H9 (cell line): ENCODE data around the gene SEC22C. TPM values are rescaled to one million over a fixed set of nuclear protein-coding genes. Genes with fewer than 3 reads are reported as not detected.
A peak's percentile ranks its signal among the peaks of the same experiment; 100 is the strongest.

Experiments used
- DNase-seq: peaks from one replicate; pipeline ENCODE4 v3.0.0-alpha.2; 2017
- H2AFZ ChIP-seq: one replicate; pipeline ENCODE4 v1.6.1; 2013; ENCODE audit warnings: mild to moderate bottlenecking, low read length, control low read depth, moderate library complexity
- H2AK5ac ChIP-seq: 2 replicates; pipeline ENCODE4 v1.6.1; 2013; ENCODE audit warnings: low read length, control low read depth, mixed read lengths; ENCODE audit not compliant: insufficient read length
- H2BK120ac ChIP-seq: one replicate; pipeline ENCODE4 v1.6.1; 2013; ENCODE audit warnings: low read depth, mild to moderate bottlenecking, low read length, control low read depth, inconsistent platforms; ENCODE audit not compliant: poor library complexity, severe bottlenecking
- H2BK12ac ChIP-seq: 2 replicates; pipeline ENCODE4 v1.6.1; 2013; ENCODE audit warnings: low read length, control low read depth, mixed read lengths, low read depth; ENCODE audit not compliant: insufficient read length
- H2BK15ac ChIP-seq: 2 replicates; pipeline ENCODE4 v1.6.1; 2013; ENCODE audit warnings: low read depth, low read length, control low read depth
- H2BK20ac ChIP-seq: one replicate; pipeline ENCODE4 v1.6.1; 2013; ENCODE audit warnings: low read depth, mild to moderate bottlenecking, low read length, control low read depth, inconsistent platforms; ENCODE audit not compliant: poor library complexity, severe bottlenecking
- H2BK5ac ChIP-seq: 2 replicates; pipeline ENCODE4 v1.6.1; 2013; ENCODE audit warnings: low read length, control low read depth, mixed read lengths; ENCODE audit not compliant: insufficient read length
- H3K14ac ChIP-seq: 2 replicates; pipeline ENCODE4 v1.6.1; 2013; ENCODE audit warnings: low read length, control low read depth; ENCODE audit not compliant: insufficient read depth
- H3K18ac ChIP-seq: 2 replicates; pipeline ENCODE4 v1.6.1; 2013; ENCODE audit warnings: low read depth, mild to moderate bottlenecking, mixed read lengths, low read length, control low read depth; ENCODE audit not compliant: insufficient read length
- H3K23ac ChIP-seq: 2 replicates; pipeline ENCODE4 v1.6.1; 2013; ENCODE audit warnings: low read length, control low read depth, mixed read lengths, low read depth; ENCODE audit not compliant: insufficient read length
- H3K23me2 ChIP-seq: 2 replicates; pipeline ENCODE4 v1.6.1; 2013; ENCODE audit warnings: low read depth, mild to moderate bottlenecking, mixed read lengths, low read length, control low read depth; ENCODE audit not compliant: insufficient read length, poor library complexity, severe bottlenecking
- H3K27ac ChIP-seq: 2 replicates; pipeline ENCODE4 v1.5.1; 2013; ENCODE audit warnings: low read length, control low read depth, mixed read lengths, low read depth; ENCODE audit not compliant: insufficient read length
- H3K27me3 ChIP-seq: 2 replicates; pipeline ENCODE4 v1.6.1; 2013; ENCODE audit warnings: low read length, control low read depth, inconsistent platforms; ENCODE audit not compliant: insufficient read depth
- H3K4ac ChIP-seq: 2 replicates; pipeline ENCODE4 v1.6.1; 2013; ENCODE audit warnings: low read depth, mild to moderate bottlenecking, control low read depth, inconsistent platforms, low read length, moderate library complexity
- H3K4me1 ChIP-seq: 2 replicates; pipeline ENCODE4 v1.6.1; 2013; ENCODE audit warnings: low read length, control low read depth, inconsistent platforms; ENCODE audit not compliant: insufficient read depth
- H3K4me2 ChIP-seq: 2 replicates; pipeline ENCODE4 v1.6.1; 2013; ENCODE audit warnings: low read length, control low read depth, mixed read lengths; ENCODE audit not compliant: insufficient read length, insufficient read depth
- H3K56ac ChIP-seq: 2 replicates; pipeline ENCODE4 v1.6.1; 2013; ENCODE audit warnings: low read depth, mild to moderate bottlenecking, mixed read lengths, low read length, control low read depth; ENCODE audit not compliant: insufficient read length
- H3K79me1 ChIP-seq: 2 replicates; pipeline ENCODE4 v1.6.1; 2013; ENCODE audit warnings: low read depth, mild to moderate bottlenecking, moderate library complexity, low read length, control low read depth, inconsistent platforms; ENCODE audit not compliant: insufficient read depth, poor library complexity, severe bottlenecking
- H3K79me2 ChIP-seq: 2 replicates; pipeline ENCODE4 v1.6.1; 2013; ENCODE audit warnings: low read length, control low read depth, inconsistent platforms; ENCODE audit not compliant: insufficient read depth
- H3K9ac ChIP-seq: 2 replicates; pipeline ENCODE4 v1.6.1; 2013; ENCODE audit warnings: low read length, control low read depth, mixed read lengths; ENCODE audit not compliant: insufficient read length; ENCODE audit errors: extremely low read depth
- H3K9me3 ChIP-seq: one replicate; pipeline ENCODE4 v1.6.1; 2013; ENCODE audit warnings: low read depth, low read length, inconsistent platforms; ENCODE audit not compliant: control insufficient read depth
- H3T11ph ChIP-seq: one replicate; pipeline ENCODE4 v1.6.1; 2013; ENCODE audit warnings: mild to moderate bottlenecking, low read length, control low read depth, inconsistent platforms
- H4K20me1 ChIP-seq: one replicate; pipeline ENCODE4 v1.6.1; 2013; ENCODE audit not compliant: control insufficient read depth, insufficient read length, insufficient read depth
- H4K5ac ChIP-seq: 2 replicates; pipeline ENCODE4 v1.6.1; 2013; ENCODE audit warnings: low read depth, mild to moderate bottlenecking, mixed read lengths, low read length, control low read depth; ENCODE audit not compliant: insufficient read length
- H4K8ac ChIP-seq: replicated peaks from 2 replicates; pipeline ENCODE4 v1.6.1; 2013; ENCODE audit warnings: low read length, control low read depth, mixed read lengths, low read depth; ENCODE audit not compliant: insufficient read length
- H4K91ac ChIP-seq: 2 replicates; pipeline ENCODE4 v1.6.1; 2013; ENCODE audit warnings: low read depth, mild to moderate bottlenecking, moderate library complexity, mixed read lengths, low read length, control low read depth; ENCODE audit not compliant: insufficient read length
- H3K27ac Mint-ChIP-seq, 3 experiments: 2 replicates in 2 of 3; 3 replicates in 1 of 3; pipeline ENCODE4 v1.8.0; 2020 to 2021; ENCODE audit warnings: mixed read lengths in 3 of 3, mild to moderate bottlenecking in 1 of 3, moderate library complexity in 1 of 3
- H3K27me3 Mint-ChIP-seq: 2 replicates; pipeline ENCODE4 v1.8.0; 2021; ENCODE audit warnings: low read depth, mild to moderate bottlenecking, moderate library complexity, mixed read lengths
- H3K36me3 Mint-ChIP-seq, 3 experiments: 2 replicates in 2 of 3; 3 replicates in 1 of 3; pipeline ENCODE4 v1.8.0; 2020 to 2021; ENCODE audit warnings: low read depth in 3 of 3, mixed read lengths in 3 of 3; ENCODE audit not compliant: insufficient read depth in 1 of 3
- H3K4me1 Mint-ChIP-seq, 2 experiments: 2 replicates each; pipeline ENCODE4 v1.8.0; 2020; ENCODE audit warnings: mixed read lengths in 2 of 2
- H3K4me3 Mint-ChIP-seq, 2 experiments: 2 replicates in 1 of 2; 3 replicates in 1 of 2; pipeline ENCODE4 v1.8.0; 2020 to 2021; ENCODE audit warnings: mild to moderate bottlenecking in 2 of 2, mixed read lengths in 2 of 2, moderate library complexity in 1 of 2
- H3K9me3 Mint-ChIP-seq, 2 experiments: 2 replicates in 1 of 2; 3 replicates in 1 of 2; pipeline ENCODE4 v1.8.0; 2020; ENCODE audit warnings: mild to moderate bottlenecking in 2 of 2, mixed read lengths in 2 of 2, moderate library complexity in 1 of 2
- WGBS: extraction: QIAGEN DNeasy Blood & Tissue Kit; methylation state at CpG from one replicate; pipeline ENCODE4 v1.1.7; 2013; ENCODE audit warnings: missing lambda C conversion rate, low lambda C conversion rate, mixed read lengths; ENCODE audit not compliant: insufficient read length; ENCODE audit errors: extremely low coverage; 5-methylcytosine and 5-hydroxymethylcytosine counted together
- total RNA-seq: library from RNA; stranded (reverse); gene quantifications from 2 replicates; pipeline ENCODE4 v1.2.1, GENCODE V29; 2021
- TF ChIP-seq, protein P1 (sequence below): fragments of 200-600 bp; sonication (generic); conservative IDR thresholded peaks from 3 replicates; pipeline ENCODE4 v1.8.0; 2021; ENCODE audit warnings: antibody characterized with exemption, mild to moderate bottlenecking

SEC22C gene
- total RNA-seq, 1 experiment from 2014 or later = 28.2 TPM

DNA sequence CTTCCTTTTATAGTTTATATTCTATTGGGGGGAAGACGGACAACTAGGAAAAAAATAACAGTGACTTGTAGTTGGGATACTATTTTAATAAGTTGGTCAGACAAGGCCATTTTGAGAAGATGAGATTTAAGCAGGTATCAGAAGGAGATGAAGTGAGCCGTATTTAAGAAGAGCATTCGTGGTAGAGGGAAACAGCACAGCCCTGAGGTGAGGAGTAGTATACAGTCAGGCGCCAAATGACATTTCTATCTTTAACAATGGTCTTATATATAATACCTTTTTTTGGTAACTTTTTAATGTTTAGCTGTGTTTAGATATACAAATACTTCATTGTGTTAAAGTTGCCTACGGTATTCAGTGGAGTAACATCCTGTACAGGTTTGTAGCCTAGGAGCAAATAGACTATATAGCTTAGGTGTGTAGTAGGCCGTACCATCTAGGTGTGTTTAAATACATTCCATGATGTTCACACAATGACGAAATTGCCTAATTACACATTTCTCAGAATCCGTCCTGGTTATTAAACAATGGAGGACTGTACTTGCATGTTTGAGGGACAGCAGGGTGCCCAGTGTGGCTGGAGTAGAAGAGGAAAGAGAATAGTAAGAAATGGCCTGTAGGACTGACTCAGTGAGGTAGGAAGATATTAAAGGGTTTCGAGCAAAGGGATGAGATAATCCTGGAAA lies 20.3 kb upstream of the SEC22C start:
- peaks cover 38% of the 10 kb centered on the region; the same call in 1 of the 2 replicates for H3K79me2 ChIP-seq
- no peaks in the 10 kb centered on the region for H3K9me3 ChIP-seq
- peak overlapping the region; percentile 83 to 91 for H3K4me3 Mint-ChIP-seq
- no peak overlapping the region for H3K18ac ChIP-seq
- H3K36me3 Mint-ChIP-seq = peaks cover 10 to 27% (median 26%) of the 10 kb centered on the region in 3 experiments
- peaks cover 31 to 32% of the 10 kb centered on the region in 2 experiments for H3K4me1 Mint-ChIP-seq
- H3K27me3 Mint-ChIP-seq = no peaks in the 10 kb centered on the region
- no peaks in the 10 kb centered on the region for H3K4me1 ChIP-seq
- no peak overlapping the region for H2AK5ac ChIP-seq
- no peaks in the 10 kb centered on the region for H4K20me1 ChIP-seq
- no peak overlapping the region for H2AFZ ChIP-seq
- no peaks in the 10 kb centered on the region; a peak in 1 of 5 replicates for H3K9me3 Mint-ChIP-seq
- H3T11ph ChIP-seq = no peak overlapping the region
- H3K4ac ChIP-seq = no peak overlapping the region
- no peak for DNase-seq
- H3K27me3 ChIP-seq = no peaks in the 10 kb centered on the region
- no peak overlapping the region for H2BK5ac ChIP-seq
- TF ChIP-seq, protein P1, sequence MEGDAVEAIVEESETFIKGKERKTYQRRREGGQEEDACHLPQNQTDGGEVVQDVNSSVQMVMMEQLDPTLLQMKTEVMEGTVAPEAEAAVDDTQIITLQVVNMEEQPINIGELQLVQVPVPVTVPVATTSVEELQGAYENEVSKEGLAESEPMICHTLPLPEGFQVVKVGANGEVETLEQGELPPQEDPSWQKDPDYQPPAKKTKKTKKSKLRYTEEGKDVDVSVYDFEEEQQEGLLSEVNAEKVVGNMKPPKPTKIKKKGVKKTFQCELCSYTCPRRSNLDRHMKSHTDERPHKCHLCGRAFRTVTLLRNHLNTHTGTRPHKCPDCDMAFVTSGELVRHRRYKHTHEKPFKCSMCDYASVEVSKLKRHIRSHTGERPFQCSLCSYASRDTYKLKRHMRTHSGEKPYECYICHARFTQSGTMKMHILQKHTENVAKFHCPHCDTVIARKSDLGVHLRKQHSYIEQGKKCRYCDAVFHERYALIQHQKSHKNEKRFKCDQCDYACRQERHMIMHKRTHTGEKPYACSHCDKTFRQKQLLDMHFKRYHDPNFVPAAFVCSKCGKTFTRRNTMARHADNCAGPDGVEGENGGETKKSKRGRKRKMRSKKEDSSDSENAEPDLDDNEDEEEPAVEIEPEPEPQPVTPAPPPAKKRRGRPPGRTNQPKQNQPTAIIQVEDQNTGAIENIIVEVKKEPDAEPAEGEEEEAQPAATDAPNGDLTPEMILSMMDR = peak; percentile 44; the same call in 2 of the 3 replicates
- no peak overlapping the region for H3K27ac ChIP-seq
- H3K9ac ChIP-seq = peak overlapping the region; percentile 86
- peak overlapping the region; percentile 94 for H3K4me2 ChIP-seq
- no peak overlapping the region for H2BK12ac ChIP-seq
- H4K91ac ChIP-seq = no peak overlapping the region
- H2BK20ac ChIP-seq = no peak overlapping the region
- no peak overlapping the region for H3K23ac ChIP-seq
- peaks cover 4% of the 10 kb centered on the region for H3K23me2 ChIP-seq
- H3K79me1 ChIP-seq = peaks cover 2% of the 10 kb centered on the region
- H2BK120ac ChIP-seq = no peak overlapping the region
- no peak overlapping the region for H2BK15ac ChIP-seq
- no CpG with 5 or more reads among the region's 9 CpGs for WGBS
- H4K5ac ChIP-seq = no peak overlapping the region
- H3K27ac Mint-ChIP-seq = peak overlapping the region; percentile 39 to 81 (median 67); a peak in 4 of 7 replicates
- no peak overlapping the region for H3K56ac ChIP-seq
- H3K14ac ChIP-seq = no peak overlapping the region
- H4K8ac ChIP-seq = no peak overlapping the region
